OCI-LY3 (cell line): ENCODE results near the gene SELL.

Source experiments
- H2AFZ ChIP-seq: fragments of 200-600, 300-600 bp; shearing (Covaris generic); 2 replicates; pipeline ENCODE4 v1.6.0; 2014; ENCODE audit warnings: antibody characterized with exemption, low read depth, low read length
- H3K27ac ChIP-seq: fragments of 200-600, 300-600 bp; sonication (generic); 2 replicates; pipeline ENCODE4 v1.5.1; 2014; ENCODE audit warnings: mild to moderate bottlenecking, low read length, moderate library complexity, mixed read lengths
- H3K27me3 ChIP-seq: fragments of 200-600, 300-600 bp; sonication (generic); 2 replicates; pipeline ENCODE4 v1.6.1; 2014; ENCODE audit warnings: low read depth, low read length, mixed read lengths
- H3K36me3 ChIP-seq: fragments of 200-600, 300-600 bp; sonication (generic); replicated peaks from 2 replicates; pipeline ENCODE3; 2014; ENCODE audit warnings: low read depth, low read length, mixed read lengths
- H3K4me1 ChIP-seq: fragments of 300-600, 200-600 bp; sonication (generic); 2 replicates; pipeline ENCODE4 v1.6.1; 2014; ENCODE audit warnings: low read length, mixed read lengths
- H3K4me2 ChIP-seq: fragments of 200-600, 300-600 bp; sonication (generic); 2 replicates; pipeline ENCODE4 v1.6.1; 2014; ENCODE audit warnings: low read length, mixed read lengths
- H3K4me3 ChIP-seq: fragments of 300-600, 200-600 bp; sonication (generic); 2 replicates; pipeline ENCODE4 v1.5.1; 2014; ENCODE audit warnings: antibody characterized with exemption, mild to moderate bottlenecking, low read length, moderate library complexity
- H3K79me2 ChIP-seq: fragments of 300-600, 200-600 bp; shearing (Covaris generic); 2 replicates; pipeline ENCODE4 v1.6.1; 2014; ENCODE audit warnings: mild to moderate bottlenecking, low read length, mixed read lengths
- H3K9ac ChIP-seq: fragments of 300-600, 200-600 bp; shearing (Covaris generic); 2 replicates; pipeline ENCODE4 v1.6.0; 2014; ENCODE audit warnings: mild to moderate bottlenecking, low read length, moderate library complexity
- H3K9me3 ChIP-seq: fragments of 200-600, 300-600 bp; shearing (Covaris generic); 2 replicates; pipeline ENCODE4 v1.6.1; 2014; ENCODE audit warnings: low read length, mixed read lengths; ENCODE audit not compliant: insufficient read depth
- H4K20me1 ChIP-seq: fragments of 200-600, 300-600 bp; sonication (generic); 2 replicates; pipeline ENCODE4 v1.6.1; 2016; ENCODE audit warnings: low read length, mixed read lengths; ENCODE audit not compliant: insufficient read depth
- EZH2phosphoT487 ChIP-seq: fragments of 200-600 bp; shearing (Covaris generic); IDR thresholded peaks from 2 replicates; pipeline ENCODE4 v1.6.1; 2018; ENCODE audit warnings: antibody characterized with exemption, mixed run types, low read depth
- TF ChIP-seq, protein P1 (sequence below): fragments of 200-600, 300-600 bp; sonication (generic); IDR thresholded peaks from 2 replicates; pipeline ENCODE4 v1.5.1; 2014; ENCODE audit warnings: antibody characterized with exemption, low read length, low read depth

Gene SELL

DNA sequence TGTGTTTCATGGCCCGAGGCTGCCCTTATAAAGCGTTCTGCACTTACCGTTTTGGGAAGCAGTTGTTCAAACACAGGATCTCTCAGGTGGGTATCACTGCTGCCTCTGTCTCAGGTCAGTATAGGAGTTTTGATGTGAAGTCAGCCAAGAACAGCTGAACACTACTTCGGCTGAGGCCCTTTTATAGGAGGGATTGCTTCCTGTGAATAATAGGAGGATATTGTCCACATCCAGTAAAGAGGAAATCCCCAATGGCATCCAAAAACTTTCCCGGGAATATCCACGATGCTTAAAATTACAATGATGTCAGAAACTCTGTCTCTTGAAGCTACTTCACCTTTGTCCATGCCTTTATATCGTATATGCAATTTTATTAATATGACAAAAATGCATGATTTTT, 22.5 kb upstream of the SELL start, which contains the start of gene SELE:
Gene SELE (minus strand): TSS at position 156 of the 400 bp plus-strand sequence. CDS start 467 bp downstream, outside the sequence.
- Histone ChIP-seq H3K36me3 (no peaks in the 10 kb centered on the region), H4K20me1 (no peaks in the 10 kb centered on the region)

DNA sequence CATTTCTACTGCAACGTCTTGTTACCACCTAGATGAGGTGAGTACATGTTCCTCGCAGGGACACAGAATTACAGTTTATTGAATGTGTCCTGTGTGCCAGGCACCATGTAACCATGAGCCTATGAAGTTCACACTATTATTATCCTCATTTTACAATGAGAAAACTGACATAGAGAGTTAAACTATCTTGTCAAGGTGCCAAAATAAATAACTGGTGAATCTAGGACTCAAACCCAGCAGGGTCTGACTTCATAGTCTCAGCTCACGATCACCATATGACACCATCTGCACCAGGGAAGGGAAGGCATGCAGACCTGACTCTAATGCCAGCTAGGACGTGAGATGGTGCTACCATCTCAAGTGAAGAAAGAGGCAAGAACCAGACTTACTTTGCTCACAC, 20.0 kb upstream of the SELL start:
- Histone ChIP-seq H3K9me3 (no peaks in the 10 kb centered on the region), H3K4me2 (no peak overlapping the region), H3K4me3 (no peak overlapping the region), H3K27me3 (no peaks in the 10 kb centered on the region), H3K9ac (no peak overlapping the region), H3K27ac (no peak overlapping the region), H4K20me1 (no peaks in the 10 kb centered on the region), H3K36me3 (no peaks in the 10 kb centered on the region), H3K4me1 (peaks cover 5% of the 10 kb centered on the region; the same call in 1 of the 2 replicates), H3K79me2 (no peaks in the 10 kb centered on the region), H2AFZ (no peak overlapping the region)
- no peak for TF ChIP-seq EZH2phosphoT487
- TF ChIP-seq, protein P1, sequence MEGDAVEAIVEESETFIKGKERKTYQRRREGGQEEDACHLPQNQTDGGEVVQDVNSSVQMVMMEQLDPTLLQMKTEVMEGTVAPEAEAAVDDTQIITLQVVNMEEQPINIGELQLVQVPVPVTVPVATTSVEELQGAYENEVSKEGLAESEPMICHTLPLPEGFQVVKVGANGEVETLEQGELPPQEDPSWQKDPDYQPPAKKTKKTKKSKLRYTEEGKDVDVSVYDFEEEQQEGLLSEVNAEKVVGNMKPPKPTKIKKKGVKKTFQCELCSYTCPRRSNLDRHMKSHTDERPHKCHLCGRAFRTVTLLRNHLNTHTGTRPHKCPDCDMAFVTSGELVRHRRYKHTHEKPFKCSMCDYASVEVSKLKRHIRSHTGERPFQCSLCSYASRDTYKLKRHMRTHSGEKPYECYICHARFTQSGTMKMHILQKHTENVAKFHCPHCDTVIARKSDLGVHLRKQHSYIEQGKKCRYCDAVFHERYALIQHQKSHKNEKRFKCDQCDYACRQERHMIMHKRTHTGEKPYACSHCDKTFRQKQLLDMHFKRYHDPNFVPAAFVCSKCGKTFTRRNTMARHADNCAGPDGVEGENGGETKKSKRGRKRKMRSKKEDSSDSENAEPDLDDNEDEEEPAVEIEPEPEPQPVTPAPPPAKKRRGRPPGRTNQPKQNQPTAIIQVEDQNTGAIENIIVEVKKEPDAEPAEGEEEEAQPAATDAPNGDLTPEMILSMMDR = no peak

More for the DNA sequence above, 22.5 kb upstream of the SELL start, which contains the start of gene SELE:
- Histone ChIP-seq H3K4me3 (no peak within 1 kb of the TSS), H3K27me3 (no peaks in the 10 kb centered on the region), H3K4me1 (peaks cover 5% of the 10 kb centered on the region; the same call in 1 of the 2 replicates), H3K4me2 (no peak within 1 kb of the TSS), H3K79me2 (no peaks in the 10 kb centered on the region), H3K9ac (no peak within 1 kb of the TSS), H3K27ac (no peak within 1 kb of the TSS), H3K9me3 (no peaks in the 10 kb centered on the region; the same call in 1 of the 2 replicates), H2AFZ (no peak within 1 kb of the TSS)
- TF ChIP-seq EZH2phosphoT487 = no peak
- TF ChIP-seq, protein P1 = no peak

DNA sequence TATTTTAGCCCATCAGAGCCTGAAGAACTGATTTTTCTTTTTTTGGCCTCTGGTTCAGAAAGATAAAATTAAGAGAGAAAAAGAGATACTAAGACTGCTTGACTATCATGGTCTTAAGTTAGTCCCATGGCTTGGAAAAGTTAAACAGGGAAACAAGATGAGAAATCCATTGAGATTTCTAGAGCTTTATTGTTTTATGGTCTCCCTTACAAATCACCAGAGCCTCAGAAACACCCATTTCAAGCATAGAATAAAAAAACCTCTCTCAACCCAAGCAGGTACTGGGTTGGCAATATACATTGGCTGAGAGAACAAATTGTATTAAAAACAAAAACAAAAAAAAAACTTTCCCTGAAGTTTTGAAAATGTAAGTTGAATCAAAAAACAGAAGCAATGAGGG, 18.6 kb upstream of the SELL start:
- H3K9me3 ChIP-seq = no peaks in the 10 kb centered on the region
- no peak overlapping the region for H2AFZ ChIP-seq
- H3K4me3 ChIP-seq = no peak overlapping the region
- peaks cover 5% of the 10 kb centered on the region; the same call in 1 of the 2 replicates for H3K4me1 ChIP-seq
- H3K36me3 ChIP-seq = no peaks in the 10 kb centered on the region
- no peak overlapping the region for H3K27ac ChIP-seq
- no peak overlapping the region for H3K9ac ChIP-seq
- H3K4me2 ChIP-seq = no peak overlapping the region
- H4K20me1 ChIP-seq = no peaks in the 10 kb centered on the region
- TF ChIP-seq, protein P1 = no peak
- no peak for TF ChIP-seq EZH2phosphoT487
- H3K27me3 ChIP-seq = no peaks in the 10 kb centered on the region
- no peaks in the 10 kb centered on the region for H3K79me2 ChIP-seq

DNA sequence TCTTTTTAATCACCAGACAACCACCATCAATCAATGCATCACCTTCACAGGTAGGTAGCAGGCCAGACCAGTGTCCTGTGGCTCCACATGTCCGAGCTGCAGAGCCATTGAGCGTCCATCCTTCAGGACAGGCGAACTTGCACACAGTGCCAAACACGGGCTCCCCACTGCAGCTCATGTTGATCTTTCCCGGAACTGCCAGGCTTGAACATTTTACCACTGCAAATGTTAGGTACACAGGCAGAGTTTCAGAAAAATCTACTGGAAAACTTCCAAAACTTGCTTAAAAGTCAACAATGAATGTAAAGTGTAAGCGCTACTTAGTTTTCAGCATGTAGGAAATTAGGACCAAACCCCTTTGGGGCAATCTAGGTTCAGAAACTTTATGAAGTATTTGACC, 15.9 kb upstream of the SELL start:
- no peaks in the 10 kb centered on the region for H3K27me3 ChIP-seq
- peaks cover 5% of the 10 kb centered on the region; the same call in 1 of the 2 replicates for H3K4me1 ChIP-seq
- H3K79me2 ChIP-seq = no peaks in the 10 kb centered on the region
- H3K36me3 ChIP-seq = no peaks in the 10 kb centered on the region
- no peaks in the 10 kb centered on the region for H3K9me3 ChIP-seq
- H2AFZ ChIP-seq = no peak overlapping the region
- no peak for TF ChIP-seq EZH2phosphoT487
- TF ChIP-seq, protein P1 = no peak
- no peaks in the 10 kb centered on the region for H4K20me1 ChIP-seq
- H3K27ac ChIP-seq = no peak overlapping the region
- no peak overlapping the region for H3K4me3 ChIP-seq
- H3K4me2 ChIP-seq = no peak overlapping the region
- no peak overlapping the region for H3K9ac ChIP-seq
